ENCODE measurements around the gene GDF10. TPM values are rescaled to one million over a fixed set of nuclear protein-coding genes. Genes with fewer than 3 reads are reported as not detected.

GDF10 gene
- polyA plus RNA-seq, 3 donors, result 1.1 to 1.6 (median 1.4) TPM

DNA sequence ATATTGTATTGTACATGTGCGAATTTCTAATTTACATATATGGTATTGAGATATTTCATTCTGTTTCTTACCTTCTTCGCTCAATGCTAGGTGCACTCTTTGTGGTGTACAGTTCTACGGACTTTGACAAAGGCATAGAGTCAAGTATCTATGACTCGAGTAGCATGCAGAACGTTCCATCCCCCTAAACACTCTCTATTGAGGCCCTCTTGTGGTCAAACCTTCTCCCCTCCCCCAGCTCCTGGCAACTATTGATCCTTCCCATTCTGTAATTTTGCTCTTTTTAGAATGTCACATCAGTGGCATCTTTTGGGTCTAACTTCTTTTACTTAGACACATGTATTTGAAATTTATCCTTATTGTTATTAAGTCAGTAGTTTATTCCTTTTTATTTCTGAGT, 30.7 kb upstream of the GDF10 start:
- DNase-seq (ENCODE audit: low read depth in 3 of 3, low spot score in 2 of 3), result no peak

DNA sequence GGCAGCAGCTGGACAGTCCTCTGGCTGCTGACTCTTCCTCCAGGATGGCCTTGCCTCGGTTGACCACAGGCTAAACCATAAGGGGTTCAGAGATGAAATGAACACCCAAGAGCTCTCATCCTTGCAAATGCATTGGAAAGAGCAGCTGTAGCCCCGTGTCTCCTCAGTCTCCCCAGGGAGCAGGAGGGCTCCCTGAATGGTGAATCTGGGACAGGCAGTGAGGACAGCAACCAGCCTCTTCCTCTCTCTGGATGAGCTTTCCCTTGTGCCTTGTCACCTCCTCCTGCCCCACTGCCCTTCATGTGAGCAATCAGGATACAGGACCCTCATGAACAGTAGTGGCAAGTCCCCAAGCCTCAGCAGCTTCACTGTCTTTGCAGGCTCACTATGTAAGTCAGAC, 23.9 kb upstream of the GDF10 start:
- no peak for DNase-seq (ENCODE audit: low read depth in 3 of 3, low spot score in 2 of 3)

DNA sequence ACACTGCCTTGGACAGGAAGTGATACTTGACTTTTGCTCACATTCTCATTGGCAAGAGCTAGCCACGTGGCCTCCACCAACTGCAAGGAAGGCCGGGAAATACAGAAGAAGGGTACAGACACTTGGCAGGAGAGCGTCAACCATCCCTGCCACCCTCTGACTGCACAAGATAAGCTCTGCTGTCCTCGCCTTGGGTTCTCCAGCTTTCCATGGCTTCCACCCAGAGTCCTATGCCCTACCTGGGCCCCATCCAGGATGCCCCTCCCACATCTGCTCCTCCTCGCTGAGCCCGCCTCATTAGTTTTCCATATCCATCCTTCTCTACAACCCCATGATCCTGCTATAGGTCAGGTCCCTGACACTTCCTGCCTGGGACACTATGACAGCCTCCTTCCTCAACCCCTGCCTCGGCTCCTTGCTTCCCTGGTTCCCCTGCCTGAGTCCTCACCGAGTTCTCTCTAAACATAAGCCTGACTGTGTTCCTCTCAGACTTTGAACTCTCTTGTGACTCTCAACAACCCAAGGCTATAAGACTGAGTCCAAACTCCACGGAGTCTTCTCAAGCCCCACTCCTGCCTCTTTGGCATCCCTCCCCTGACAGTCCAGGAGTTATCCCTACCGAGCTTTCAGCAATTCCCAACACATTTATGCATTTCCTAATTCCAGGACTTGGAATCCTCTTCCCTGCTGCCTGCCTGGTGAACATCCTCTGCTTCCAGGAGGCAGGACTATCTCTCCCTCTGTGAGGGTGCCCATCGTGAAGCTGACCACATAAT, 23.2 kb upstream of the GDF10 start:
- DNase-seq (ENCODE audit: low read depth in 3 of 3, low spot score in 2 of 3), result no peak

DNA sequence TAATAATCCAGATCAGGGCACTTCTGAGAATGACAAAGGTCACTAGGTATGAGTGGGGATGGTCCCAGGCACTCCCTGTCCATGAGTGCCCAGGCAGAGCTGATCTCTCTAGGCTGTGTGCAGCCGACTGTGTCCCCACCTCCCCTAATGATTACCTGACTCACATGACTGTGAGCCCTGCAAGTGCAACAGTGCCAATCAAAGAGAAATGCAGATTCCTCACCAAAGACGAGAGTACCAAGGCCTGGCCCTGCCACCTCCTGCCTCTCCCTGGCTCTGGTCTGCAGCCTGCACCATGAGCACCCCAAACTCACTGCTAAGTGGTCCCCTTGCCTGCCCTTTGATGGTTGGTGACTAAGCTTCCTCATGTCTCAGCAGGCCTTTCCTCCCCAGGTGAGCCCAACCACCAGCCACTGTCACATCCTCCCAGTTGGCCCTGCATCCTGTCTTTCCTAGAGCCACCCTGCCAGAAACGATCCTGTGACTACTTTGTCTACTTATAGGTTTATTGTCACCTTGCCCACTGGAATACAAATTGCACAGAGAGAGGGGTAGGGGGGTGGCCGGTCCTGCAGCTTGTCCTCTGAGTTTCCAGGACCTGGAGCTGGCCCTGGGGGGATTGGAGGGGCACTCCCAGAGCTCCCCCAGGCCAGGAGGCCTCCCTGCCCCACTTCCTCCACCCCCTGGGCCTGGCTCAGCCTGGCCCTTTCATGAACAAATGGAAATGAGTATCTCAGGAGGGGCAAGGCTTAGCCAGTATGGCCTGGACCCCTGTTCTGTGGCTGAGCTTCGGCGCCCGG, 22.4 kb upstream of the GDF10 start:
- DNase-seq (ENCODE audit: low read depth in 3 of 3, low spot score in 2 of 3), result no peak

DNA sequence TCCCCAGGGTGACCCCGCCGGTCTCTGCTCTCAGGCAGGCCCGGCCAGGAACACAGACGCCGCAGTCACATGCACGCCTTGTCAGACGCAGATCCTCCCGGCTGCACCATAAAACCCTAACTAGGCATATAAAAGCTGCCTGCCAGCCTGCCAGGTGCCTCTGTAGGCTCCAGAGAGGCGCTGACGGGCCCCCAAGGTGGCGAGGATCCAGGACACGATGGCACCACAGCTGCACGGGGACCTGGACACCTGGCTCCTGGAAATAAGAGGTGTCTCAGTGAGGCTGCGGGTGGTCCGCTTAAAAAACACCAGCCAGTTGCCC, 21.9 kb upstream of the GDF10 start:
- DNase-seq (ENCODE audit: low read depth in 3 of 3, low spot score in 2 of 3), result no peak

DNA sequence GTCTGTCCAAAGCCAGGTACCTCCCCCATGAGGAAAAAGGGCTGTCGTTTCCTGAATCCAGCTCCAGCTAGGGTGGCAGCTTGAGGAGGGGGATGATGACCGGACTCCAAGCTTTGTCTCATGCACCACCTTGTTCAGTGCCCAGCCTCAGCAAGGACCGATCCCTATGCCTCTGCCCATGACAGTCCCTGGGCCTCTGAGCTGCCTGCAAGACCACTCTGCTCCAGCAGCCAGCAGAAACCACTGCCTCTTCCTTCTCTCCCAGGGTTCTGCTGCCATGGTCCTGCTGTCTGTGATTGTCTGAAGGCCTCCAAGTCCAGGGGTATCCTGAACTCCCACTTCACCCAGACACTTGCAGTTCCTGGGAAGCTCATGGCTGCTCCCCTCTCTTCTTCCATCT, 21.3 kb upstream of the GDF10 start:
- DNase-seq (ENCODE audit: low read depth in 3 of 3, low spot score in 2 of 3), result no peak

DNA sequence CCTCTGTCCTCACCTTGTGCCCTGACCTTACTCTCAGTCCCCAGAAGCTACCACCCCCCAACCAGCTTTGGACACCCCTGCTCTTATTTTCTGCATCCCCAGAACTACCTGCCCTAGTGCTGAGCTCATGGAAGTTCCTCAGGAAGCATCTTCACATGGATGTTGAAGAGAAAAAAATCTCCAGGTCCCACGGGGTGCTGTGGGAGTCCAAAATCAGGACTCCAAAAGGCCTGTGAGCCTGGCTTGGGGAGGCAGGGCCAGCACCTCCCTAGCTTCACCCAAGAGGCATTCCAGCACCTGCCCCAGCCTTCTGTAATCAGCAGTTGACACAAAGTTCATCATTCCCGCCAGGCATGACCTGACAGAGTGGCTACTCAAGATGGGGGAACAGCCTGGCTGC, 20.7 kb upstream of the GDF10 start:
- DNase-seq (ENCODE audit: low read depth in 3 of 3, low spot score in 2 of 3), result no peak

DNA sequence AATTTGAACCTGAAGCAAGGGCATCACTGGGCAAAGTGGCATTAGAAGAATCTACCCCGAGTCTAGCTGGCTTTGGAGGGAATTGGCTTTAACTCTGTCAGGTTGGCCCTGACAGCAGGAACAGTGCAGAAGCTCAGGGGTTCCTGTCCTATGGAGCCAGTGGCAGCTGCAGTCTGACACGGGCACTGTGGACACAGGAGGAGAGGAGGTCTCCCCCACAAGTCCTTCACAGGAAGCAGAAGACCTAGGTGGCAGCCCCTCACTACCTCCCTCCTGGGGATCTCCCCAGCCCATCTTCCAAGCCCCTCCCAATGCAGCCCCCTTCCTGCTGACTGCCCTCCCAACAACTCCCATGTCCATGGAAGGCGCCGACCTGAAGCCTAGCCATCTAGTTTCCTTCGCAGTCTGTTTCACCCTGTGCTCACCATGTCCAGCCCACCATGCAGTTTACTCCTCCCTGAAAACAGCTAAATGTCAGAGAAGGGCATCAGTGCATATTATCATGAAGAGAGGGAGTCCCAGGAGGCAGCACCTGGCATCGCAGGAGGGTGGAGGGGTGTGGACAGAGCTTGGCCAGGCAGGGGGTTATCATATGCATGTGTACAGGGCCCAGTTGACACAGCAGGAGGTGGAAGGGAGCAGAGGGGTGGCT, 17.9 kb upstream of the GDF10 start:
- DNase-seq (ENCODE audit: low read depth in 3 of 3, low spot score in 2 of 3), result no peak

DNA sequence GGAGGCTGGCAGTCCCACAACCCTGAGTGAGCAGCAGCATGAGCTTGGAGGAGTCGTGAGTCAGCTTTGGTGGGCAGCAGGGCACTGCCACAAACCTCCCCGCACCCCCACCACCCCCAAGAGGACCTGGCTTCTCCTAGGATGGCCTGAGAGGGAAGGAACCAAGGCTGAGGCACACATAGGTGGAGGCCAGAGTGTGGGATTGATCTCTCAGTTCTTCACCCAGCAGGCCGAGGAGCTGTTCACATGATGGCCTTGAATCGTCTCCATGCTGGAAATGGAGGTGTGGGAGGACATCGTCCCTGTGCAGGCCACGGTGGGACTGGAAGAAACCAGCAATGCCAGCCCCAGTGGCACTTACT, 17.4 kb upstream of the GDF10 start:
- DNase-seq (ENCODE audit: low read depth in 3 of 3, low spot score in 2 of 3), result no peak

DNA sequence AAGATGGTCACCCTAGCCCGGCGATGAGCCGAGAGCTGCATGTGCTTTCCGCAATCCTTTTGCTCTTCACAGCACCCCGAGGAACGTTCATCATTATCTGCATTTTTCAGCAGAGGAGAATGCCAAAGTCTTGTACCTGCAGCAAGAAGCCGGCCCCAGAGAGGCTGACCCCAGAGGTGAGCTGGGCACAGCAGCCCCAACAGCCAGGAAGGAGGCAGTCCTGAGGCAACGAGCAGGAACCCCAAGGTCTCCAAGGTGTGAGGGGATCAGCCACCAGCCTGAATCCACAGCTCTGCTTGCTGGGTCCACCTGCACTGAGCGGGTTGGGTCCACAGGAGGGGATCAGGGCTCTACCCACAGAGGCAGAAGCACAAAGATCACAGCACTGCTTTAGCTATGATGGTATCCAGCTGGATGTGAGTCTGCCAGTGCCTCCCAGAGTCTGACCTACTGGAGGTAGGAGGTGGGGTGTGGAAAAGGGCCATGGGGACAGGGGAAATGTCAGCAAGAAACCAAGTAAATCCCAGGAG, 16.8 kb upstream of the GDF10 start:
- DNase-seq (ENCODE audit: low read depth in 3 of 3, low spot score in 2 of 3), result no peak

DNA sequence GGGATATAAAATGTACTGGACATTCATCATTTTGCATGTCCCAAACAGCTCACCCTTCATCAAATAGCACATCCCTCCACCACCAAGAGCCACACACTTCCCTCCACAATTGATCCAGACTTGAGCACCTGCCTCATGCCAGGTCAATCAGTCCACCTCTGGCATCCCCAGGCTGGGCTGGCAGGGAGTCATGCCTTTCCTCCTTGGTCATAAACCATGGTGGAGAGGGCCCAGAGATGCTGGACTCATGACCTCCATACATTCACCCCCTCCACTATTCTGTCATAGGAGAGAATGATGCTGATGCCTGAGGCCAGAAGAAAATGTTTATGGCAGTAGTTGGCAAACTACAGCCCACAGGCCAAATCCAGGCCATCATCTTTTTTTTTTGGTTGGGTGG, 16.1 kb upstream of the GDF10 start:
- no peak for DNase-seq (ENCODE audit: low read depth in 3 of 3, low spot score in 2 of 3)

DNA sequence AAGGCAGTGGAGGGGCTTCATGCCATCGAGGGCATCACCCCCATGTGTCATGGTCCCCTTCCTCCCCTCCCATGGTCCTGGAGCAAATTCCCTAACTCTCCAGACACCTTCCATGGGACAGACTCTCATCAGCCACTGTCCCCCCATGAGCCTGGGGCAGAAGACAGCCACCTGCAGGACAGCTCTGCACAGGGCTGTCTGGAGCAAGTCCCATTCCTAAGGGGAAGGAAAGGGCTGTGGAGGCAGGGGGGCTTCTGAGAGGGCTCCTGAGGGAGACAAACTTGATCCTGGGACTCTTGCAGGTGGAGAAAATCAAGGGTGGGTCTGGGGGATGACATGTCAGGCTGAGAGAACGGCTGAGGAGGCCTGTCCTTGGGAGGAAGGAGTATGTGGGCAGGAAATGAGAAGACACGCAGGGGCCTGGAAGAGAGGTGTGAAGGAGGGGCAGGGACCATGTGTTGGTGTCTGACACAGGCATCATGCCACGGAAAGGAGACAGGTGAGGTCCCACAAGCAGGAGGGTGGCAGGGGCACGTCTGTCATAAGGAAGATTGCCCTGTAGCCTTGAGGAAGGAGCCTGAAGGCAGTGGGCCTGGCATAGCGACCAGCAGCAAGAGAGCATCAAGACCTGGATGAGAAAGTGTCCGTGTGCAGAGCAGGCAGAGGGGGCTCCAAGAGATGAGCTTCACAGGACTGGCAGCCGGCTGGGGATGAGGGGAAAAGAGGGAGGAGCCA, 14.4 kb upstream of the GDF10 start:
- no peak for DNase-seq (ENCODE audit: low read depth in 3 of 3, low spot score in 2 of 3)

DNA sequence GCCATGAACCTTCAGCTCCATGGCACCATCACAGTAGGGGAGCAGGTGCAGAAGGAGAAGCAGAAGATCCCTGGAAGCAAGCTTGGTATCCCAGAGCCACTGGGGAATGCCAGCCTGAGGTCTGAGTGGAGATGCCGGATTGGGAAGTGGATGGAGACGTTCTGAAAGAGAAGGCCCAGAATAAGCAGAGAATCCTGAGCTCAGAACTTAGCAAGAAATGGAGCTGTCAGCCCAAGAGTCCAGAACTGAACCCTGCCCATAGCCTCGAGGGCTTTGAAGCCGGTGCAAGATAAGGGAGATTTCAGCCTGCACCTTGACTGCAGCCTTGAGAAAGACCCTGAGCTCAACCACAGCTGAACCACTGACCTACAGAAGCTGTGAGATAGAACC, 13.9 kb upstream of the GDF10 start:
- no peak for DNase-seq (ENCODE audit: low read depth in 3 of 3, low spot score in 2 of 3)

DNA sequence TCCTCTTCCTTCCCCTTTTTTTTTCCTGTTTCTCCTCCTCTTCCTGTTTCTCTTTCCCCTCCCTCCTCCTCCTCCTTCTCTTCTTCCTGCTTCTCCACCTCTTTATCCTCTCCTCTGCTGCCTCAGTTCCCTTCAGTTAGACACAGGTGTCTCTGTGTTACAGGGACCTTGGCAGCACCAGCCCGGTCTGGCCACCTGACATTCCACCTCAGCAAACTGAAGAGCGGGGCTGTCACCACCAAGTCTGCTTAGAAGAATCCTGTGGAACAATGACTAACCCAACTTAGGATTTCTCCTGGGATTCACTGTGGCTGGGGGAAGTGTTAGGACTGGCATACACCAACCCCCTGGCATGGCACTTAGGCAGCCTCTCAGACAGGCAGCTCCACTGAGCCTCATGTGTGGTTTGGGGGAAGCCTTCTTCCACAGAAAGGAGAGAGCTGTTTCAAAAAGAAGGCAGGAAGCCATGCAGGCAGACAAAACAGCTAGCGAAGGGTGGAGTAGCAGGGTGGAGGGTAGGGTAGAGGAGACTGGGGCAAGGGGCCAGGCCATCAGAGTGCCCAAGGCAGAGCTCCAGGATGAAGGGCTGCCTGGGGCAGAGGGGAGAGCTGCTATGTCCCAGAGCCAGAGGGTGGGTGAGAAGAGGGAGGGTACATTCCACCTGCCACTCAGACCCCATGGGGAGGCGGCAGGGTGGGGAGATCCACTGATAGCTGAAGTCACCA, 13.2 kb upstream of the GDF10 start:
- no peak for DNase-seq (ENCODE audit: low read depth in 3 of 3, low spot score in 2 of 3)

DNA sequence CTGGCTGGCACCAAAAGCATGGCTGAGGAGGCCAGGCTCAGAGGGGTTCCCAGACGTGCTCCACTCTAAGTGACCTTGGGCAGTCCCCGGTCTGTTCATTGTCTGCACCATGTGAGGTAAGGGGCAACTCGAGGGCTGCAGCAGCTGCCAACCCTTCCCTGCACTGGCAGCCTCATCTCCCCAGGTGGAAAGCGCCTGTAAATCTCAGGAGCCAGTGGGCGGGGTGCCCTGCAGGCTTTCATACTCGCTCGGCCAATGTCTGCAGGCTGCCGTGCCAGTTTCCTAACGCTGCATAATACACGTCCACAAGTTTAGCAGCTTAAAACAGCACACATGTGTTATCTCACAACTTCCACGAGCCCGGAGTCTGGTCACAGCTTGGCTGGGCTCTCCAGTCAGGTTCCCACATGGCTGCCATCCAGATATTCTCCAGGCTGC, 12.6 kb upstream of the GDF10 start:
- no peak for DNase-seq (ENCODE audit: low read depth in 3 of 3, low spot score in 2 of 3)

DNA sequence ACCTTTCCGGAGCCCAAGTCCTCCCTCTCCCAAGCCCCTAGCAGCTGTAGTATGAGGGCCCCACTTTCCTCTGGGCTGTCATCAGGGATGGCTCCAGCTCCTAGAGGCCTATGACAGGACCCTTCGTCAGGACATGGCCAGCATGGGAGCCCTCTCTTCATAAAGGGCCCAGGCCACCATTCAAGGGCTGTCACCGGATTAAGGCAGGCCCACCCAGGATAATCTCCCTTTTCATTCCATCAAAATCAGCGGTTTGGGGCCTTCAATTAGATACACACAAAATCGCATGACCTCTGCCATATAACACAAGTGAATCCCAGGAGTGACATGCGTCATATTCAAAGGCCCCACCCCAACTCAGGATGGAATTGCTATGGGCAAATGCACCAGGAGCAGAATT, 12.2 kb upstream of the GDF10 start:
- no peak for DNase-seq (ENCODE audit: low read depth in 3 of 3, low spot score in 2 of 3)

DNA sequence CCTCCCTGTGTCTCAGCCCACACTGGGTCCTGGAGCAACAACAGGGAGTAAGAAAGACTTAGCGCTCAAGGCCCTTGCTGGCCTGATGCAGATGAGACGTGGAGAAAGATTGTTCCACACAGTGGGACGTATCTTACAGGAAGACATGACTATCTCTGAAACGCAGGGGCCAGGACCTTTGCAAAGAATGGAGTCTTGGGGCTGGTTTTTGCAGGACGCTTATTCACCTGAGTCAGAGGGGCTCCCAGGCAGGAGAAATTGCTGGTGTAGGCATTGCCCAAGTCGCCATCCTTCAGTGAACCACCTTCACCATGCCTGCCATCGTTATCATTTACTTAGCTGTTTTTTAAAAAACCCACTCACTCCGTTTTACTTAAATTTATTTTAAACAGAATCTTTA, 11.8 kb upstream of the GDF10 start:
- DNase-seq (ENCODE audit: low read depth in 3 of 3, low spot score in 2 of 3), result no peak

DNA sequence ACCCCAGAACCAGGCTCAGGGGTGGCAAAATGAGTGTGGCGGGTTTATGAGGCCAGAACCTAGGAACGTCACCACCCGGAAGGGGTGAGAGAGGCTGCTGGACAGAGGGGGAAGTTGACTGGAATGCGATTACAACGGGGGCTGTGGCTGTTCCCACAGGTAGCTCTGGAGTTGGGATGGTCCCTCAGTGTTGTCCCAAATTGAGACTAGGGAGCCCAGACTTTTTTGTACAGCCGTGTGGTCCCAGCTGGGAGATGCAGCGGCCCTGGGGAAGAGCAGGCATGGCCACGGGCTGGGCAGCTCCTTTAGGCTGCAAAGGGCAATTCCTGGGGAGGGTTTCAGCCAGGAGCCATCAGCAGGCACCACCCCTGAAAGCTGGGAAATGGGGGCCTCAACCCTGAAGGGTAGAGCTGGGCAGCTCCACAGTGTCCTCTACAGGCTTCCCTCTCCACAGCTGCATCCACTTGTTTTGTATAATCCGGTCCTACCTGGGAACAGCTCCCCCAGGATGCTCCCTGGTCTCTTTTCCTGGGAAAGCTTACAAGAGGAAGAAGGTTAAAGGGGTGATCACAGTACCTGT, 11.0 kb upstream of the GDF10 start:
- no peak for DNase-seq (ENCODE audit: low read depth in 3 of 3, low spot score in 2 of 3)

DNA sequence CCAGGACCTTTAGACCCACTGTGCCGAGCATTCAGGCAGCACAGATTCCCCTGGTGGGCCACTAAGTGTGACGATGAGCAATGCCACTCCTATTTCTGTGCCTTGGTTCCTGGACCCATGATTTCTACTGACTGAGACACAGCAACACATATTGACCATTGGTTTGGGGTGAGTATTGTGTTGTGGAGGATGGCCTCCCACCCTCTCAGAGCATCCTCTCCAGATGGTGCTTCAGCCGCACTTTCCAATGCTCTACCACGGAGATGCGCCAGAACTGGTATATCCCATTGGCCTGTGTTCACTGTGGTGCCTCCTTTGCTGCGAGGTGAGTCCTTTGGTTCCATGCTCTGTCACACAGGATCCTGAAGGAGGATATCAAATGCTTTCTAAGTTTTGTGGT, 10.1 kb upstream of the GDF10 start:
- DNase-seq (ENCODE audit: low read depth in 3 of 3, low spot score in 2 of 3), result no peak

DNA sequence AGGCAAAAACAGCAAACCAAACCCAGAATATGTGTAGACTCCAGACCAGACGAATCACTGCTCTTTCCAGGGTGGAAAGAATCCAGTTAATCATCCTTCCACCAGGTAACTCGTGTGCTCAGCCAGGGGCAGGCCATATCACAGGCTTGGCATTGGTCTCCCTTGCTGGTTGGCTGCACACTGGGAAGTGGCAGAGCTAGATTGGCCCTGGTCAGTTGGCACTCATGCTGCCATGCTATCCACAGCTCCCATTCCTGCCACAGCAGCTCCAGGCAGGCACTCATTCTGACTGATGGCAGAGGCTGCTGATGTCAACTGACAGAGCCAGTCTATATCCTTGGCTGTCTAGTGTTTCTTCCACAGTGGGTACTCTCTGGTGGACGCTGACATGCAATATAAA, 9.7 kb upstream of the GDF10 start:
- no peak for DNase-seq (ENCODE audit: low read depth in 3 of 3, low spot score in 2 of 3)
